DND-41 (cell line): Measurements from ENCODE around the gene IFITM2.
"Not testable (repeated sequence)": the region's sequence is repeated elsewhere in the genome, so short reads cannot be mapped to it uniquely, and the experiment has no call there.

ENCODE experiments used
- EZH2 ChIP-seq: IDR thresholded peaks from 3 replicates; pipeline ENCODE4 v1.6.1; 2012; ENCODE audit warnings: borderline replicate concordance, low read depth, mild to moderate bottlenecking, moderate library complexity, low read length, inconsistent platforms; ENCODE audit not compliant: severe bottlenecking
- TF ChIP-seq, protein P1 (sequence below): IDR thresholded peaks from 2 replicates; pipeline ENCODE4 v1.5.1; 2012; ENCODE audit warnings: borderline replicate concordance, low read length, moderate library complexity, mild to moderate bottlenecking; ENCODE audit not compliant: poor library complexity, severe bottlenecking; ENCODE audit errors: extremely low read depth

DNA sequence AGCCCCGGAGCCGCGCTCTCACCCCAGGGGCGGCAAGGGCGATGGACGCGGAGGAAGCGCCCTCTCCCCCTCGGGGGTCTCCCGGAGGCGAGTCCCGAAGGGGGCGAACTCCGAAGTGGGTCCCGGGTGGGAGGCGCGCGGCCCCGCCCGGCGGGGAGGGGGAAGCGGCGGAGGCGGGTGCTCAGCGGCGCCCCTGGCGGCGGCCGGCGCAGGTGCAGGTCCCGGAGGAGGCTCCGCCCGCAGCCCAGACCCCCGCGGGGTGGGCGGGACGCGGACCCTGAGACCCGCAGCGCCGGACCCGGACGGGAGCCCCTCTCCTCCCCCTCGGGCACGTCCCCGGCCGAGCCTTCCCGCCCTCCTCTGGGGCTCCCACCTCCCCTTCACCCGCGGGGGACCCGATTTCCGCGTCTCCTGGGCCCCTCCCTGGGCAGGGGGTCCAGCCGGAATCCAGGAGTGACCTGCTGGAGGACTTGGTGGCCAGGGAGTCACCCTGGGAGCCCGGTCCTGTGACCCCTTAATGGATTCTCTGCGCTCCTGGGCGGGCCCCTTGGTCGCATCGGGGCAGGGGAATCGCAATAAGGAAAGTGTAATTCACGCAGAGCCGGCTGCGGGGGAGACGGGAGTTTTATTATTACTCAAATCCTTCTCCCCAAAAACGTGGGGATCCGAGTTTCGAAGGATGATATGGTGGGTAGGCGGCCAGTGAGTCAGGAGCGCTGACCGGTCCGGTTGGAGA is 3.6 kb downstream of the IFITM2 start:
- TF ChIP-seq EZH2: not testable (repeated sequence)
- TF ChIP-seq, protein P1, sequence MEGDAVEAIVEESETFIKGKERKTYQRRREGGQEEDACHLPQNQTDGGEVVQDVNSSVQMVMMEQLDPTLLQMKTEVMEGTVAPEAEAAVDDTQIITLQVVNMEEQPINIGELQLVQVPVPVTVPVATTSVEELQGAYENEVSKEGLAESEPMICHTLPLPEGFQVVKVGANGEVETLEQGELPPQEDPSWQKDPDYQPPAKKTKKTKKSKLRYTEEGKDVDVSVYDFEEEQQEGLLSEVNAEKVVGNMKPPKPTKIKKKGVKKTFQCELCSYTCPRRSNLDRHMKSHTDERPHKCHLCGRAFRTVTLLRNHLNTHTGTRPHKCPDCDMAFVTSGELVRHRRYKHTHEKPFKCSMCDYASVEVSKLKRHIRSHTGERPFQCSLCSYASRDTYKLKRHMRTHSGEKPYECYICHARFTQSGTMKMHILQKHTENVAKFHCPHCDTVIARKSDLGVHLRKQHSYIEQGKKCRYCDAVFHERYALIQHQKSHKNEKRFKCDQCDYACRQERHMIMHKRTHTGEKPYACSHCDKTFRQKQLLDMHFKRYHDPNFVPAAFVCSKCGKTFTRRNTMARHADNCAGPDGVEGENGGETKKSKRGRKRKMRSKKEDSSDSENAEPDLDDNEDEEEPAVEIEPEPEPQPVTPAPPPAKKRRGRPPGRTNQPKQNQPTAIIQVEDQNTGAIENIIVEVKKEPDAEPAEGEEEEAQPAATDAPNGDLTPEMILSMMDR: not testable (repeated sequence)
